GM12878 (cell line): ENCODE results near the gene HMCN2. TPM values are rescaled to one million over a fixed set of nuclear protein-coding genes. Genes with fewer than 3 reads are reported as not detected.

Experiments
- ATAC-seq: fragments of 200-7000 bp; cut with Tn5 transposase; 3 replicates; pipeline ENCODE4 v1.9.1; 2020; ENCODE audit warnings: mild to moderate bottlenecking, moderate library complexity
- BruUV-seq: library from RNA; stranded (reverse); fragments of 400-500 nt; replicated peaks from 2 replicates; lab custom pipeline; 2021; lab: Mats Ljungman, UMichigan
- CTCF ChIA-PET: fragments of 300-600 bp; sonication (Branson Sonifier 250); formaldehyde crosslinking; extraction: SDS; loops from one replicate; lab custom pipeline; 2021; ENCODE audit warnings: inconsistent platforms; lab: Yijun Ruan, JAX
- POLR2A ChIA-PET: fragments of 350-600 bp; formaldehyde crosslinking; extraction: SDS; loops from one replicate; lab custom pipeline; 2021; ENCODE audit warnings: inconsistent platforms; lab: Charles Lee
- RAD21 ChIA-PET: fragments of 300-600 bp; sonication (Branson Sonifier 250); formaldehyde crosslinking; loops from one replicate; lab custom pipeline; 2023; ENCODE audit warnings: antibody characterized with exemption; ENCODE audit not compliant: unreplicated experiment; lab: Charles Lee
- SMC1A ChIA-PET: fragments of 300-600 bp; sonication (Branson Sonifier 250); formaldehyde crosslinking; loops from one replicate; lab custom pipeline; 2023; ENCODE audit not compliant: unreplicated experiment, uncharacterized antibody; lab: Charles Lee
- DNase-seq: peaks from one replicate; pipeline ENCODE4 v3.0.0-alpha.2; 2011; ENCODE audit warnings: low read depth, low spot score
- FAIRE-seq: peaks from 3 replicates; lab custom pipeline; 2011; peaks lifted over from hg19 to GRCh38; lab: Jason Lieb, UNC
- H2AFZ ChIP-seq: 2 replicates; pipeline ENCODE4 v1.6.0; 2011; ENCODE audit warnings: low read depth, low read length, control low read depth; ENCODE audit not compliant: control insufficient read depth
- H3K27ac ChIP-seq: 2 replicates; pipeline ENCODE4 v1.5.1; 2011; ENCODE audit warnings: control low read depth; ENCODE audit not compliant: control insufficient read depth, insufficient read depth
- H3K27me3 ChIP-seq, 2 experiments: replicated peaks in 1 of 2; 2 replicates each; pipeline versions ENCODE4 v1.6.0 to v1.6.1; 2011; ENCODE audit warnings: low read length in 1 of 2; ENCODE audit not compliant: control insufficient read depth in 2 of 2, insufficient read depth in 2 of 2
- H3K36me3 ChIP-seq, 2 experiments: 2 replicates each; pipeline ENCODE4 v1.5.1; 2011; ENCODE audit warnings: low read length in 1 of 2; ENCODE audit not compliant: control insufficient read depth in 2 of 2, insufficient read depth in 2 of 2
- H3K4me1 ChIP-seq: 2 replicates; pipeline ENCODE4 v1.6.1; 2011; ENCODE audit warnings: mild to moderate bottlenecking, low read length, moderate library complexity, mixed read lengths; ENCODE audit not compliant: control insufficient read depth, insufficient read depth
- H3K4me2 ChIP-seq: 2 replicates; pipeline ENCODE4 v1.6.0; 2011; ENCODE audit warnings: control low read depth; ENCODE audit not compliant: control insufficient read depth, insufficient read depth
- H3K4me3 ChIP-seq: fragments of 200-600 bp; sonication (generic); 2 replicates; pipeline ENCODE4 v1.5.1; 2016
- H3K79me2 ChIP-seq: 2 replicates; pipeline ENCODE4 v1.6.0; 2011; ENCODE audit warnings: low read length; ENCODE audit not compliant: control insufficient read depth, insufficient read depth
- H3K9ac ChIP-seq: 2 replicates; pipeline ENCODE4 v1.8.0; 2011; ENCODE audit warnings: low read length, control low read depth, mixed read lengths; ENCODE audit not compliant: control insufficient read depth, insufficient read depth
- H3K9me3 ChIP-seq: replicated peaks from 3 replicates; pipeline ENCODE4 v1.5.1; 2011; ENCODE audit warnings: mild to moderate bottlenecking, low read length; ENCODE audit not compliant: control insufficient read depth, insufficient read depth
- H4K20me1 ChIP-seq: 2 replicates; pipeline ENCODE4 v1.6.0; 2011; ENCODE audit not compliant: control insufficient read depth, insufficient read depth
- ASH2L ChIP-seq: fragments of 300-600, 200-600 bp; sonication (generic); IDR thresholded peaks from 2 replicates; pipeline ENCODE4 v1.6.1; 2017; ENCODE audit warnings: low read depth, mild to moderate bottlenecking, borderline replicate concordance
- ATF7 ChIP-seq: fragments of 450-650 bp; IDR thresholded peaks from 2 replicates; pipeline ENCODE4 v1.6.1; 2016; ENCODE audit warnings: low read depth, mild to moderate bottlenecking
- EED ChIP-seq: sonication (generic); IDR thresholded peaks from 2 replicates; pipeline ENCODE4 v1.6.1; 2016; ENCODE audit warnings: antibody characterized with exemption, low read depth
- EGR1 ChIP-seq, 2 experiments: IDR thresholded peaks; 1 replicate in 1 of 2; 2 replicates in 1 of 2; pipeline ENCODE4 v1.6.1; 2011 to 2012; ENCODE audit warnings: low read depth in 2 of 2, low read length in 2 of 2, borderline replicate concordance in 1 of 2, mild to moderate bottlenecking in 1 of 2, moderate library complexity in 1 of 2
- ETV6 ChIP-seq, 2 experiments: fragments of 450-650 bp in 1 of 2; IDR thresholded peaks in 1 of 2; conservative IDR thresholded peaks in 1 of 2; 2 replicates each; pipeline ENCODE4 v1.6.1; 2014; ENCODE audit warnings: antibody characterized with exemption in 1 of 2, borderline replicate concordance in 1 of 2, low read depth in 1 of 2, mild to moderate bottlenecking in 1 of 2, moderate library complexity in 1 of 2
- FOS ChIP-seq: IDR thresholded peaks from 3 replicates; pipeline ENCODE4 v1.6.1; 2011; ENCODE audit warnings: borderline replicate concordance; ENCODE audit not compliant: insufficient read length; ENCODE audit errors: extremely low read depth
- MTA3 ChIP-seq: IDR thresholded peaks from 2 replicates; pipeline ENCODE4 v1.6.1; 2012; ENCODE audit warnings: low read length, inconsistent platforms, borderline replicate concordance
- POLR2AphosphoS2 ChIP-seq: IDR thresholded peaks from 2 replicates; pipeline ENCODE4 v1.6.1; 2011; ENCODE audit warnings: low read depth, mild to moderate bottlenecking, low read length, improper control_type of control experiment, moderate library complexity
- STAT1 ChIP-seq: fragments of 450-650 bp; conservative IDR thresholded peaks from 2 replicates; pipeline ENCODE4 v1.6.1; 2014; ENCODE audit warnings: antibody characterized with exemption, mild to moderate bottlenecking
- STAT3 ChIP-seq: IDR thresholded peaks from 2 replicates; pipeline ENCODE4 v1.6.1; 2011; ENCODE audit warnings: low read depth, low read length, improper control_type of control experiment
- ZBED1 ChIP-seq: IDR thresholded peaks from 2 replicates; pipeline ENCODE4 v1.6.1; 2016; ENCODE audit warnings: borderline replicate concordance
- WGBS: methylation state at CpG from one replicate; pipeline ENCODE4 v1.1.6; 2016; ENCODE audit warnings: low lambda C conversion rate; ENCODE audit not compliant: insufficient replicate concordance, insufficient coverage; ENCODE audit errors: missing lambda C conversion rate; 5-methylcytosine and 5-hydroxymethylcytosine counted together
- in situ Hi-C: fragments of 300-500 bp; cut with MboI; formaldehyde crosslinking; loops from 9 replicates; pipeline ENCODE4 v1.14.3; 2018; ENCODE audit warnings: mixed read lengths
- intact Hi-C: fragments of 100-400 bp; cut with micrococcal nuclease; formaldehyde crosslinking; loops from one replicate; pipeline ENCODE4 v1.14.2; 2022; ENCODE audit not compliant: unreplicated experiment
- polyA plus RNA-seq, 11 experiments: library from polyadenylated mRNA; depleted of rRNA in 4 of 11; unstranded in 6 of 11; stranded (reverse) in 5 of 11; fragments of >200 nt; fragmentation: Nextera tagmentation in 4 of 11; fragmentation: Illumina TruSeq in 1 of 11; extraction: Ambion mirVana in 4 of 11; extraction: Trizol in 1 of 11; gene quantifications; 1 replicate in 1 of 11; 2 replicates in 10 of 11; pipeline versions ENCODE4 v1.2.1 to v1.2.3, GENCODE V29; 2011 to 2016; ENCODE audit warnings: inconsistent platforms in 2 of 11, missing spikeins in 2 of 11, low read depth in 1 of 11
- total RNA-seq, 4 experiments: library from RNA; depleted of rRNA in 3 of 4; stranded (reverse); fragments of >200 nt in 3 of 4; fragmentation: Illumina TruSeq in 1 of 4; extraction: Trizol in 1 of 4; gene quantifications; 2 replicates each; pipeline versions ENCODE4 v1.2.1 to v1.2.3, GENCODE V29; 2013 to 2021
- TF ChIP-seq, protein P1 (sequence below): IDR thresholded peaks from 2 replicates; pipeline ENCODE4 v1.6.1; 2011; ENCODE audit warnings: borderline replicate concordance, low read depth, mild to moderate bottlenecking, moderate library complexity, low read length; ENCODE audit not compliant: insufficient read depth, poor library complexity, severe bottlenecking
- TF ChIP-seq, protein P2 (sequence below): fragments of 450-650 bp; IDR thresholded peaks from 2 replicates; pipeline ENCODE4 v1.6.1; 2018; ENCODE audit warnings: borderline replicate concordance, mild to moderate bottlenecking; ENCODE audit not compliant: partially characterized antibody
- TF ChIP-seq, protein P3 (sequence below): IDR thresholded peaks from 2 replicates; pipeline ENCODE4 v1.6.1; 2012; ENCODE audit warnings: low read depth, low read length, improper control_type of control experiment

HMCN2 gene
- total and polyA plus RNA-seq, 10 of the 15 experiments (the other 5 are each of a cell fraction or from before 2014, with no cell fraction given) = 0.04 TPM; not detected in 9

DNA sequence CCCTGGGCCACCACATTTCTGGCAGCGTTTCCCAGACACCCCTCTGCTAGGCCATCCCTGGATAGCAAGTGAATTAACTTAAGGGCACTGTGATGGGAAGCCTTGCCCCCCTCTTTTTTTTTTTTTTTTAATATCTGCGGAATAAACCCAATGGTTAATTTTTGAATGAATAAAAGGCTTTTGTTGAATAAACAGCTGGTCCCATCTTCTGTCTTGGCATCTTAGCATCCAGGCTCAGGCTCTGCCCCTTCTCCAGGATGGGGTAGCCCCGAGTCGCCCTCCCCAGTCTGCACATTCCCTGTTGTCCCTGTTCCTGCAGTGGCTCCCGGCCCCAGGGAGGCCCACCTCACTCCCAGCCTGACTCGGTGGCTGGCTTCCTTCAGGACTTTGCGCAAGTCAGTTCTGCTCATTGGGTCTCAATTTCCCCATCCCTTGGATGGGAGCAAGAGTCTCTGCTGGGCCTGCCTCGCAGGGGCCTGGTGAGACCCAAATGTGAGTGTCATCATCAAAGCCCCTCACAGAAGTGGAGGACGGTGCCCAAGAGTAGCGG lies 29.0 kb upstream of the HMCN2 start:
- no TSS peak for BruUV-seq
- in situ Hi-C loops = loop anchor here (5.0 kb wide), 1 partner anchor 124 kb away; no protein-coding TSS in a partner anchor
- Histone ChIP-seq H3K9ac (no peak overlapping the region), H3K4me1 (peaks cover 15% of the 10 kb centered on the region), H3K27me3 (no peaks in the 10 kb centered on the region), H3K36me3 (no peaks in the 10 kb centered on the region)
- intact Hi-C loops = loop anchor here (1.0 to 5.0 kb wide), 2 partner anchors 106 to 129 kb away; no protein-coding TSS in a partner anchor
- no peak for DNase-seq
- SMC1A ChIA-PET = interaction anchor here (0.6 to 6.2 kb wide), 5 partner anchors 48 to 891 kb away, joined by 3 to 46 read pairs (median 4); no protein-coding TSS in a partner anchor
- FAIRE-seq = no peak
- TF ChIP-seq MTA3 (no peak), STAT1 (no peak), EGR1 (IDR thresholded peaks at IDR 0.05; ENCODE audit: borderline replicate concordance in 1 of 2, low read depth in 2 of 2, low read length in 2 of 2) (no peak), ZBED1 (no peak), ETV6 (conservative IDR thresholded peaks at IDR 0.05 in 1 of 2, IDR thresholded peaks at IDR 0.05 in 1 of 2; ENCODE audit: borderline replicate concordance in 1 of 2, low read depth in 1 of 2) (no peak), ASH2L (no peak), POLR2AphosphoS2 (no peak), ATF7 (no peak), FOS (no peak), EED (no peak), STAT3 (no peak)
- TF ChIP-seq, protein P1, sequence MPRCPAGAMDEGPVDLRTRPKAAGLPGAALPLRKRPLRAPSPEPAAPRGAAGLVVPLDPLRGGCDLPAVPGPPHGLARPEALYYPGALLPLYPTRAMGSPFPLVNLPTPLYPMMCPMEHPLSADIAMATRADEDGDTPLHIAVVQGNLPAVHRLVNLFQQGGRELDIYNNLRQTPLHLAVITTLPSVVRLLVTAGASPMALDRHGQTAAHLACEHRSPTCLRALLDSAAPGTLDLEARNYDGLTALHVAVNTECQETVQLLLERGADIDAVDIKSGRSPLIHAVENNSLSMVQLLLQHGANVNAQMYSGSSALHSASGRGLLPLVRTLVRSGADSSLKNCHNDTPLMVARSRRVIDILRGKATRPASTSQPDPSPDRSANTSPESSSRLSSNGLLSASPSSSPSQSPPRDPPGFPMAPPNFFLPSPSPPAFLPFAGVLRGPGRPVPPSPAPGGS = no peak
- TF ChIP-seq, protein P2, sequence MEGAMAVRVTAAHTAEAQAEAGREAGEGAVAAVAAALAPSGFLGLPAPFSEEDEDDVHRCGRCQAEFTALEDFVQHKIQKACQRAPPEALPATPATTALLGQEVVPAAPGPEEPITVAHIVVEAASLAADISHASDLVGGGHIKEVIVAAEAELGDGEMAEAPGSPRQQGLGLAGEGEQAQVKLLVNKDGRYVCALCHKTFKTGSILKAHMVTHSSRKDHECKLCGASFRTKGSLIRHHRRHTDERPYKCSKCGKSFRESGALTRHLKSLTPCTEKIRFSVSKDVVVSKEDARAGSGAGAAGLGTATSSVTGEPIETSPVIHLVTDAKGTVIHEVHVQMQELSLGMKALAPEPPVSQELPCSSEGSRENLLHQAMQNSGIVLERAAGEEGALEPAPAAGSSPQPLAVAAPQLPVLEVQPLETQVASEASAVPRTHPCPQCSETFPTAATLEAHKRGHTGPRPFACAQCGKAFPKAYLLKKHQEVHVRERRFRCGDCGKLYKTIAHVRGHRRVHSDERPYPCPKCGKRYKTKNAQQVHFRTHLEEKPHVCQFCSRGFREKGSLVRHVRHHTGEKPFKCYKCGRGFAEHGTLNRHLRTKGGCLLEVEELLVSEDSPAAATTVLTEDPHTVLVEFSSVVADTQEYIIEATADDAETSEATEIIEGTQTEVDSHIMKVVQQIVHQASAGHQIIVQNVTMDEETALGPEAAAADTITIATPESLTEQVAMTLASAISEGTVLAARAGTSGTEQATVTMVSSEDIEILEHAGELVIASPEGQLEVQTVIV = no peak
- TF ChIP-seq, protein P3, sequence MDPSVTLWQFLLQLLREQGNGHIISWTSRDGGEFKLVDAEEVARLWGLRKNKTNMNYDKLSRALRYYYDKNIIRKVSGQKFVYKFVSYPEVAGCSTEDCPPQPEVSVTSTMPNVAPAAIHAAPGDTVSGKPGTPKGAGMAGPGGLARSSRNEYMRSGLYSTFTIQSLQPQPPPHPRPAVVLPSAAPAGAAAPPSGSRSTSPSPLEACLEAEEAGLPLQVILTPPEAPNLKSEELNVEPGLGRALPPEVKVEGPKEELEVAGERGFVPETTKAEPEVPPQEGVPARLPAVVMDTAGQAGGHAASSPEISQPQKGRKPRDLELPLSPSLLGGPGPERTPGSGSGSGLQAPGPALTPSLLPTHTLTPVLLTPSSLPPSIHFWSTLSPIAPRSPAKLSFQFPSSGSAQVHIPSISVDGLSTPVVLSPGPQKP = no peak
- TF ChIP-seq, all 136 proteins: peak for 0
- ATAC-seq = no peak
- Histone ChIP-seq H3K9me3 (no peaks in the 10 kb centered on the region), H3K27ac (no peak overlapping the region), H3K79me2 (no peaks in the 10 kb centered on the region), H3K4me2 (no peak overlapping the region), H4K20me1 (no peaks in the 10 kb centered on the region), H3K4me3 (no peak overlapping the region), H2AFZ (no peak overlapping the region)
- 36% methylated on average over 9 of the region's 10 CpGs for WGBS
- POLR2A ChIA-PET = interaction anchor here (0.6 to 0.7 kb wide), 2 partner anchors 93 to 413 kb away, joined by 3 to 4 read pairs; no protein-coding TSS in a partner anchor
- RAD21 ChIA-PET = interaction anchor here (0.6 to 1.3 kb wide), 3 partner anchors 107 to 469 kb away, joined by 4 to 20 read pairs (median 5); no protein-coding TSS in a partner anchor
- CTCF ChIA-PET = interaction anchor here (0.6 to 6.4 kb wide), 12 partner anchors 9 to 906 kb away, joined by 3 to 96 read pairs (median 4); no protein-coding TSS in a partner anchor
